ENCODE measurements around the gene ADAMTS15.
A peak's percentile ranks its signal among the peaks of the same experiment; 100 is the strongest.

ADAMTS15 gene

GRCh38 chr11:130426837-130427341 is 21.6 kb upstream of the ADAMTS15 start:
- TF ChIP-seq CTCF (IDR thresholded peaks at IDR 0.05; ENCODE audit: low read depth, low read length) = no peak
- in situ Hi-C loops (cut with HindIII; ENCODE audit: low sequenced_read_pairs) = loop anchor here (25.0 kb wide), 1 partner anchor 435 kb away; no protein-coding TSS in a partner anchor
- DNase-seq (ENCODE audit: low read depth, low spot score) = no peak
- H3K4me3 ChIP-seq (ENCODE audit: low read depth, low read length) = no peak overlapping the region

GRCh38 chr11:130427581-130428315 is 20.7 kb upstream of the ADAMTS15 start:
- TF ChIP-seq CTCF (IDR thresholded peaks at IDR 0.05; ENCODE audit: low read depth, low read length) = peak; percentile 28
- no peak overlapping the region for H3K4me3 ChIP-seq (ENCODE audit: low read depth, low read length)

GRCh38 chr11:130428316-130429119 is 19.9 kb upstream of the ADAMTS15 start, which contains the start of gene ADAMTS8:
Gene ADAMTS8 (minus strand): TSS chr11:130428609. CDS start chr11:130428286, 323 bp downstream.
- no peak for TF ChIP-seq CTCF (IDR thresholded peaks at IDR 0.05; ENCODE audit: low read depth, low read length)
- in situ Hi-C loops (cut with HindIII; ENCODE audit: low sequenced_read_pairs) = loop anchor here (25.0 kb wide), 1 partner anchor 434 kb away; no protein-coding TSS in a partner anchor
- no peak for DNase-seq (ENCODE audit: low read depth, low spot score)
- no peak within 1 kb of the TSS for H3K4me3 ChIP-seq (ENCODE audit: low read depth, low read length)

More at GRCh38 chr11:130427581-130428315, 20.7 kb upstream of the ADAMTS15 start:
- in situ Hi-C loops (cut with HindIII; ENCODE audit: low sequenced_read_pairs) = loop anchor here (25.0 kb wide), 1 partner anchor 435 kb away; no protein-coding TSS in a partner anchor
- no peak for DNase-seq (ENCODE audit: low read depth, low spot score)

- H3K4me3 ChIP-seq (ENCODE audit: low read depth, low read length) = no peak overlapping the region
- in situ Hi-C loops (cut with HindIII; ENCODE audit: low sequenced_read_pairs) = loop anchor here (25.0 kb wide), 1 partner anchor 433 kb away; no protein-coding TSS in a partner anchor
- no peak for TF ChIP-seq CTCF (IDR thresholded peaks at IDR 0.05; ENCODE audit: low read depth, low read length)
- no peak for DNase-seq (ENCODE audit: low read depth, low spot score)
These were observed 19.2 kb upstream of the ADAMTS15 start for GRCh38 chr11:130429120-130429681.

GRCh38 chr11:130429983-130430382 is 18.5 kb upstream of the ADAMTS15 start:
- H3K4me3 ChIP-seq (ENCODE audit: low read depth, low read length) = no peak overlapping the region
- DNase-seq (ENCODE audit: low read depth, low spot score) = no peak
- no peak for TF ChIP-seq CTCF (IDR thresholded peaks at IDR 0.05; ENCODE audit: low read depth, low read length)
- in situ Hi-C loops (cut with HindIII; ENCODE audit: low sequenced_read_pairs) = loop anchor here (25.0 kb wide), 1 partner anchor 432 kb away; no protein-coding TSS in a partner anchor

GRCh38 chr11:130431331-130431773 is 17.1 kb upstream of the ADAMTS15 start:
- in situ Hi-C loops (cut with HindIII; ENCODE audit: low sequenced_read_pairs) = loop anchor here (25.0 kb wide), 1 partner anchor 431 kb away; no protein-coding TSS in a partner anchor
- TF ChIP-seq CTCF (IDR thresholded peaks at IDR 0.05; ENCODE audit: low read depth, low read length) = peak; percentile 78
- H3K4me3 ChIP-seq (ENCODE audit: low read depth, low read length) = no peak overlapping the region
- DNase-seq (ENCODE audit: low read depth, low spot score) = peak; percentile 66

All from astrocyte of the spinal cord (primary cell).